GM13977 (cell line): ENCODE data around the gene UBE3D.

ENCODE experiments used
- DNase-seq: peaks from one replicate; pipeline ENCODE4 v3.0.0; 2012; ENCODE audit warnings: low spot score
- in situ Hi-C: fragments of 300-500 bp; cut with MboI; formaldehyde crosslinking; loops from one replicate; pipeline ENCODE4 v1.12.0; 2022; ENCODE audit warnings: low sequenced_read_pairs, low pct_unique_long_range_greater_than_20kb, mixed read lengths, inconsistent platforms; ENCODE audit not compliant: unreplicated experiment
- TF ChIP-seq, protein P1 (sequence below): IDR thresholded peaks from 2 replicates; pipeline ENCODE4 v1.5.1; 2012; ENCODE audit warnings: mild to moderate bottlenecking, control low read depth; ENCODE audit not compliant: insufficient read depth; ENCODE audit errors: extremely low read depth, missing control alignments

UBE3D gene

DNA sequence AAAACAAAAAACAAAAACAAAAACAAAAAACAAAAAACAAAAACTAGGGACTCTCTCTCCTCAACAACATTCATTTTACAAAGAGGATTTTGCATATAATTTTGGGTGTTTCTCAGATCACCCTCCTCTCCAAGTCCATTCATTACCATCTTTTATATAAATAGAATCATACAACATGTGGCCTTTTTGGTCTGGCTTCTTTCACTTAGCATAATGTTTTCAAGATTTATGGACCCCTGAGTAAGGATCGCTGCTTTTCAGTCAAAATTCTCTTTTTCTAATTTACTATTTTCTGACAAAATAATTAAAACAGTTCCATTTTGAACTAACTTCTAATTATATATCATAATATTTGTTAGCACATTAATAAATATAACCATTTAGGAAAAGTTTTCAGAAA, 94.8 kb downstream of the UBE3D start:
- in situ Hi-C loops, result no loop called here
- TF ChIP-seq, protein P1, sequence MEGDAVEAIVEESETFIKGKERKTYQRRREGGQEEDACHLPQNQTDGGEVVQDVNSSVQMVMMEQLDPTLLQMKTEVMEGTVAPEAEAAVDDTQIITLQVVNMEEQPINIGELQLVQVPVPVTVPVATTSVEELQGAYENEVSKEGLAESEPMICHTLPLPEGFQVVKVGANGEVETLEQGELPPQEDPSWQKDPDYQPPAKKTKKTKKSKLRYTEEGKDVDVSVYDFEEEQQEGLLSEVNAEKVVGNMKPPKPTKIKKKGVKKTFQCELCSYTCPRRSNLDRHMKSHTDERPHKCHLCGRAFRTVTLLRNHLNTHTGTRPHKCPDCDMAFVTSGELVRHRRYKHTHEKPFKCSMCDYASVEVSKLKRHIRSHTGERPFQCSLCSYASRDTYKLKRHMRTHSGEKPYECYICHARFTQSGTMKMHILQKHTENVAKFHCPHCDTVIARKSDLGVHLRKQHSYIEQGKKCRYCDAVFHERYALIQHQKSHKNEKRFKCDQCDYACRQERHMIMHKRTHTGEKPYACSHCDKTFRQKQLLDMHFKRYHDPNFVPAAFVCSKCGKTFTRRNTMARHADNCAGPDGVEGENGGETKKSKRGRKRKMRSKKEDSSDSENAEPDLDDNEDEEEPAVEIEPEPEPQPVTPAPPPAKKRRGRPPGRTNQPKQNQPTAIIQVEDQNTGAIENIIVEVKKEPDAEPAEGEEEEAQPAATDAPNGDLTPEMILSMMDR, result no peak
- DNase-seq, result no peak

DNA sequence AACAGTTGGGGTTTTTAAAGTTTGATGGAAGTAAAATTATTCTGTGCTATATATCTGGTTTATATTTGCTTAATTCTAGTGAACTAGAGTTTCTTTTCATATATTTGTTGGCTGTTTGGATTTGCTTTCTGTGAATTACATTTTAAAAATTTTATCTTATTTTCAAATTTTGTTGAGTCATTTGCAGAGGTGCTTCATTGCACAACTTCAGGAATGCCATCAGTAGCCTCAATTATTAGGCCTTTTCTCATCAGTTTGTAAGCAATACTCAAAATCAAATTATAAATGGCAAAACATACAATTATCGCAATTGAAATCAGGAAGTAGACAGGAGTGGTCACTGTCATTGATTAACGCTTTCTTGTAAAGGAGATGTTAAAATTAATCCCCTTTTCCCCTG, 96.9 kb downstream of the UBE3D start:
- TF ChIP-seq, protein P1, result no peak
- in situ Hi-C loops, result no loop called here
- DNase-seq, result no peak

DNA sequence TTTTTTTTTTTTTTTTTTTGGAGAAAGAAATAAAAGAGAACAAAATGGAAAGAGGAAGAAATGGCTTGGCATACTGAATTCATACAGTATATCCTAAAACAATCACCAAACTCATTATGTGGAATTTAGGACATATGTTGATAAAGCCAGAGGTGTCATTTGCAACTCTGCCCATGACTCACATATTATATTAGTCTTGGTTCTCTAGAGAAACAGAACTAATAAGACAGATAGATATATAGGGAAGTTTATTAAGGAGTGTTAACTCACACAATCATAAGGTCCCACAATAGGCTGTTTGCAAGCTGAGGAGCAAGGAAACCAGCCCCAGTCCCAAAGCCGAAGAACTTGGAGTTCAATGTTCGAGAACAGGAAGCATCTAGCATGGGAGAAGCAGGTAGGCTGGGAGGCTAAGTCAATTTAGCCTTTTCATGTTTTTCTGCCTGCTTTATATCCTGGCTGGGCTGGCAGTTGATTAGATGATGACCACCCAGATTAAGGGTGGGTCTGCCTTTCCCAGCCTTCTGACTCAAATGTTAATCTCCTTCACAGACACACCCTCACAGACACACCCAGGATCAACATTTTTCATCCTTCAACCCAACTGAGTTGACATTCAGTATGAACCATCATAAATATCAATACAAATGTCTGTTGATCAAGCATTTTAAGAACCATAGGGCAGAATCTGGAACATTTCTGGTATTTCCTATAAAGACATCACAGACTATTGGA, 102.3 kb downstream of the UBE3D start:
- in situ Hi-C loops, result no loop called here
- DNase-seq, result no peak
- TF ChIP-seq, protein P1, result no peak

DNA sequence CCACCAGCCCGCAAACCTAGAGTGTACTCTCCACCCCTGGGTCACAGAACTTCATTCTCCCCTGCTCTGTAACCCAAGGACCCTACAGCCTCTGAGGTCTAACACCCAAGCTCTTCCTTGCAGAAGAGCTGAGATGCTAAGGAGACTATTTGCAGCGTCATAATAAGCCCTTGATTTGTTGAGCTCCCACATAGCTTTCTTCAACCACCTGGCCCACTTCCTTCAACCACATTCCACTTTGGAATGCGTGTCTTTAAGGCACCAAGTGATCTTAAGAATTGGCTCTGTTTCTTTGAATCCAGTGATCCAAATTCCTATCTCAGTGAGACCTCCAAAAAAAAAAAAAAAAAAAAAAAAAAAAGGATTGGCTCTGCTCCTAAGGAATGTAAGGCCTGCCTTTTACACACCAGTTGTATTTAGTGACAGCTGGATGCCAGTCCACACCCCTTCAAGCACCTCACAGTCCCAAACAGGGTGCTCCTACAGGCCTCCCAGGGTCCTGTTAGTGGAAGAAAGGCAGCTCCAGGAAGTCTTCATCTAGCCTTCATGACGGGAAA, 106.2 kb downstream of the UBE3D start:
- no peak for DNase-seq
- TF ChIP-seq, protein P1, result no peak
- in situ Hi-C loops, result no loop called here

DNA sequence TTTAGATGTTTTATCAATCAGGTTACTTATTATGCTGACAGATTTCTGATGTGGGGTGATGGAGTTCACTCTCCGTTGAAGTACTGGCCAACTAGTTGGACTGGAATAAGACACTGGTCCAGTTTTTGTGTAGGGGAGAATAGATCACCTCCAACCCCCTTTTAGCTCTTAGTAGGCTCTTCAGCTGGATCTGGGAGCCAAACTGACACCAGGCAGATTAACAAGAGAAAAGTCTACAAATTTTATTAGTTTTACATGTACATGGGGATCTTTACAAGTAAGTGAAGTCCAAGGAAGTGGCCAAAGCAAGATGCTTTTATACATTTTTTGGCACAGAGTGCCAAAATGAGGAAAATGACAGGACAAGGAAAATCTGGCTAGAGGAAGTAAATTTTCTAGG, 107.1 kb downstream of the UBE3D start:
- in situ Hi-C loops, result no loop called here
- no peak for DNase-seq

DNA sequence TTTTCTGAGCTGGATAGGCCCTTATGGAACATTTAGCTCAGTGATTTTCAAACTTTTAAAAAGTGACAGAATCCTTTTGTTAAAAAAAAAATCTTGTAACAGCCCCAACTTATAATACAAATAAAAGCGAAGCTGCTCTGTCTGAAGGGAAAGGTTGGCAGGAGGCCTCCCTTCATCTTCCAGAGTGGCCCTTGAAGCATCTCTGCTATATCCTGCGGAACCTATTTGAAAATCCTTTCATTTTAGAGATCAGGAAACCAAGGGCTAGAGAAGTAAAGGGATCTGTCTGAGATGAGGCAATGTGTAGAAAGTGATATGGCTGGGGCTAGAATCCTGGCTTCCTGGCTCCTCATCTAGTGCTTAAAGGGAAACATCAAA, 107.8 kb downstream of the UBE3D start:
- DNase-seq, result no peak
- in situ Hi-C loops, result no loop called here
- TF ChIP-seq, protein P1, result no peak

More for the DNA sequence above, 107.1 kb downstream of the UBE3D start:
- TF ChIP-seq, protein P1, result no peak
